HG02588 (cell line): ENCODE data around the gene OR8B8.
"Not testable (repeated sequence)": the region's sequence is repeated elsewhere in the genome, so short reads cannot be mapped to it uniquely, and the experiment has no call there.

Experiments used
- ATAC-seq: cut with Tn5 transposase; IDR thresholded peaks from one replicate; pipeline ENCODE4 v1.9.1; 2021; ENCODE audit warnings: mild to moderate bottlenecking, moderate library complexity; ENCODE audit not compliant: unreplicated experiment

Gene OR8B8, protein sequence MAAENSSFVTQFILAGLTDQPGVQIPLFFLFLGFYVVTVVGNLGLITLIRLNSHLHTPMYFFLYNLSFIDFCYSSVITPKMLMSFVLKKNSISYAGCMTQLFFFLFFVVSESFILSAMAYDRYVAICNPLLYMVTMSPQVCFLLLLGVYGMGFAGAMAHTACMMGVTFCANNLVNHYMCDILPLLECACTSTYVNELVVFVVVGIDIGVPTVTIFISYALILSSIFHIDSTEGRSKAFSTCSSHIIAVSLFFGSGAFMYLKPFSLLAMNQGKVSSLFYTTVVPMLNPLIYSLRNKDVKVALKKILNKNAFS

DNA sequence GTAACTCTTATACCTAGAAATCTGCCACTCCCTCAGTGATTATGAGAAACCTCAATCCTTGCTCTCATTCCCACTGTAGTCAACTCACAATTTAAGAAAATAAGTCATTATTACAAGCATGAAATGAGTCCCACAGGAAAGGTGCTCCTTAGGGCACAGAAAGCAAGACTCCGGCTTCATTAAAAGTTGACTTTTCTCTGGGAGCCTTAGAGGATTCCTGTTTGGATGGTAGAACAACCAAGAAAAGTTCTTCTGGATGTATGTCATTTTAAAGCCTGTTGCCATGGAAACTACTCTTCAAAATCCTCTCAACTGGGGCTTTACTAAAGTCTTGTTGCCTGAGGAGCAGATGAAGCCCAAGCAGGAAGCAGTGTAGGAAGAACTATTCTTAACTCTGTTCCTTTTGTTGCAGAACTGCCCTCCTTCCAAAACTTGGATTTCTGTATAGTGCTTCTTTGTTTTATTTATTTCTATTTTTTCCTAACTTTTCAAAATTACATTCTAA lies at the start of gene OR8B8:
Gene OR8B8, minus strand, starts transcription at position 51 of the 505 bp plus-strand sequence. CDS start 4,611 bp downstream, outside the sequence.
- ATAC-seq, result no peak

DNA sequence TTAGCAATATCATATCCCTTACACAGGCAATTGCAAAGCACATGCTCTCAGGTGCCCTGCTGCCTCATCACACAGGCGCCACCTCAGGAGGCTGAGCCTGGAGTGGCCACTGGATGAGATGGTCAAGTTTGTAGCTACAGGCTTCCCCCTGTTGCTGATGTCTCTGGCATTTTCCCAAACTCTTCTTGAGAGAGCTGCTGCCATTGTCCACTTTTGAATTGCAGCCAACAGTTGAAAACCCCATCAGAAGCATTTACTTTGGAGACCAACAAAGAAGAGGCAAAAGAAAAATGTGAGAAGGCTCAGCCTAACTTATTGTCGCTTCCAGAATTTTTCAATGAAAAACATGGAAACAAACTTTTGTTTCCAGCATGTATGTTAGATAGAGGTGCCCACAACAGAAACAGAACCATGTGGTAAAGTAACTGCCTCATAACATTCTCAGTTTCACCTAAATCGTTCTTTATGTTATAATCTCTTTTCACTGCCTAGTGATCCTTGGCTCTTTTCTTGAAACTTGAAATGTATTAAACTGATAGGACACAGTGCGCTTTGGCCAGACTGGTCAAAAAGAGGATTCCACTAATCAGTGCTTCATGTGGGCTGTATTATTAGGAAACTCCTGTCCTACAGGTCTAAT lies 47.6 kb upstream of the OR8B8 start:
- ATAC-seq, result no peak

DNA sequence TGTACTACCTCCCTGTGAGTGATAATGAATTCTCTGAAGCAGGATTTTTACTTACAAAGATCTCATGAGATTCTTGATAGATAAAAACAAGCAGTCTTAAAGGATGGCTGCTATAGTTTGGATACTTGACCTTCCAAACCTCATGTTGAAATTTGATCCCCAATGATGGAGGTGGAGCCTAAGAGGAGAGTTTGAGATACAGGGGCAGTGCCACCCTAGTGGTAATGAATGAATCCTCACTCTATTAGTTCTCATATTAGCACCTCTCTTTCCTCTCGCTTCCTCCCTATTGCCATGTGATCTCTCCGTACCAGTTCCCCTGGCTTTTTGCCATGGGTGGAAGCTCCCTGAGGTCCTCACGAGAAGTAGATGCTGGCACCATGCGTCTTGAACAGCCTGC lies 37.9 kb upstream of the OR8B8 start:
- no peak for ATAC-seq

DNA sequence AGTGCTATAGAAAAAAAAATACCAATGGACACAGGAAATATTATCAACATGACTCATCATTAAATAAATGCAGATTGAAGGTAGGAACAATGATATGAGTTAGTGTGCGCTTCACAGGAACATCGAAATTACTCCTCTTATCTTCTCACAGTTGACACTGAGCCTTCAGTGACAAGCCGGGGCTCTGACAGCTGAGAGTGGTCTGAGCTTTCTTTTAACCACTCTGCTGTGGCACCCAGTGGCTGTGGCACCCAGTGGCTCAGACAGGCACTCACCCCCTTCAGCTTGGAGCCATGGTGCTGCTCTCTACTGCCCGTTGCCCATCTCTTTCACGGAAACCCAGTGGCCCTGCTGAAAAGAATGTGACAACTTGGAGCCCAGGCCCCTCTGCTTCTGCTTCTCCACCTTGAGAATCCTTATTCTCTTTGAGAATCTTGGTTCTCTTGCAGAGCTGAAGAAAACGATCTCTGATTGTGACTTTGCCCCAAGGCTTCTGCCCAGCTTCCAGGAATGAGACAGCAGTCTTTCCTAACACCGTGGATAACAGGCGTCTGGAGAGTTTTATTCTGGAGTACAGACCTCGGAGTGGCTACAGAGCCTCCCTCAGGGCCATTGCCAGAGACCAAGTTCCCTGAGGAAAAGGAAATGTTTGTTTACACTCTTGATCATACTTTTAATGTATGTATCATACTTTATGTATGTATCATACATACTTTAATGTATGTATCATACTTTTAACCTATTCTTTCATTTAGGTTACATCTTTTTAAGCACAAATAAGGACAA lies 37.1 kb upstream of the OR8B8 start:
- ATAC-seq, result no peak

GRCh38 chr11:124481365-124482323 lies 36.1 kb upstream of the OR8B8 start:
- no peak for ATAC-seq

GRCh38 chr11:124479561-124479960 lies 34.1 kb upstream of the OR8B8 start:
- ATAC-seq, result no peak

GRCh38 chr11:124475265-124475664 lies 29.8 kb upstream of the OR8B8 start:
- no peak for ATAC-seq

- ATAC-seq, result no peak
Measured at GRCh38 chr11:124474779-124475178, 29.3 kb upstream of the OR8B8 start.

- ATAC-seq, result no peak
Measured at GRCh38 chr11:124474079-124474478, 28.6 kb upstream of the OR8B8 start.

DNA sequence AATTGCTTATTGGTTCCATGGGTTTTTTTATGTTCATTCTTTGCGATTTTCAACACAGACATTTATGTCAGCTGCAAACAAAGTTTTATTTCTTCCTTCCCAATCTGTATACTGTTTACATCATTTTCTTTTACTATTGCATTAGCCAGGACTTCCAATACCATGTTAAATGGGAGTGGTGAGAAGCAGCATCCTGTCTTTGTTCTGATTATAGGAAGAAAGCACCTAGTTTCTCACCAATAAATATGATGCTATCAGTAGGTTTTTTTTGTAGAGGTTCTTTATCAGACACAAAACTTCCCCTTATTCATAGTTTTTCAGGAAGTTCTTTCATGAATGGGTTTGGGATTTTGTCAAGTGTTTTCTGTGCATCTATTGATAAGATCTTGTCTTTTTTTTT lies 28.0 kb upstream of the OR8B8 start:
- ATAC-seq, result no peak

GRCh38 chr11:124470561-124471227 lies 25.2 kb upstream of the OR8B8 start:
- no peak for ATAC-seq

- ATAC-seq, result no peak
Measured at GRCh38 chr11:124467381-124467927, 22.0 kb upstream of the OR8B8 start.

DNA sequence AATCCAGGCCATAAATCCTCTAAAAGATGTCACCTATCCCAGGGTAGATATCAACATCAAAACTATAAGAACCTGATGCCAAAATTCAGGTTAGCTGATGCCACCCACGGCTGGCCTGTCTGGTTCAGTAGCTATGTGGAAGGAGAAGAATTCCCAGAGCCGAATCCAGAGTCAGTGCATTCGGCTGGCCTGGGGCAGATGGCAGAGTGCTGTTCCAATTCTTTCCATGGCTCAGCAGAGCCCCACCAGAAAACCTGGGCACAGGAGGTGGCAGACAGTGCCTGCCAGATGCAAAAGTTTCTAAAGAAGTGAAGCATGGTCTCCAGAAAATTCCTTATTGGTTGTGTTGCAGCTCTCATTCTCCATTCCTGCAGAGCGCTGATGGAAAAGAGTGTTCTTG lies 19.9 kb upstream of the OR8B8 start:
- no peak for ATAC-seq

DNA sequence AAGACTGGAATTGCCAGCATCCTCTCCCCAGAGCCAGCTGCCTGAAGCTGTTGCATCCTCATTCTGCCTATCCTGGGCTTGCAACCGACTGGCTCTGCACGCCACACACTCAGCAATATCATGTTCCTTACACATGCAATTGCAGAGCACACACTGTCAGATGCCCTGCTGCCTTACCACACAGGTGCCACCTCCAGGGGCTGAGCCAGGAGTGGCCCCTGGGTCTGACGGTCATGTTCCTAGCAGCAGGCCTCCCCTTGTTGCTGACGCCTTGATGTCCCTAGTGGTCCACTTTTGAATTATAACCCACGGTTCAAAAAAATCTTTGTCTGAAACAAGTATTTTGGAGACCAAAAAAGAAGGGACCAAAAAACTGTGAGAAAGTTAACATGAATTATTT lies 18.5 kb upstream of the OR8B8 start:
- no peak for ATAC-seq

DNA sequence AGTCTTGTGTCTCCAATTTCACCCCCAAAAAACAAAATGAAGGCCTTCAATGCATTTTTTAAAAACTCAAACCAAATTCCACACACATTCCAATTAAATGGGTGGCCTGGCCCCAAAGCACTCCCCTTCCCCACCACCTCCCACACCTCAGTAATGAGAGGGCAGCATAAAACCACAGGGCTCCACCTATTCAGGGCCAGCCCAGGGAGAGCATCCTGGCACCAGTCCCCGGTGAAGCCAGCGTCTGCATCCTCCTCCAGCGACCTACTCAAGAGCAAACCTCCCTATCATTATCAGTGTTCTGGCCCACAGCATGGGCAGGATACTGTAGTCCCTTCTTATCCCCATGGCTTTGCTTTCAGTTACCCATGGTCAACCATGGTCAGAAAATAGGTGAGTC lies 17.8 kb upstream of the OR8B8 start:
- ATAC-seq, result no peak

DNA sequence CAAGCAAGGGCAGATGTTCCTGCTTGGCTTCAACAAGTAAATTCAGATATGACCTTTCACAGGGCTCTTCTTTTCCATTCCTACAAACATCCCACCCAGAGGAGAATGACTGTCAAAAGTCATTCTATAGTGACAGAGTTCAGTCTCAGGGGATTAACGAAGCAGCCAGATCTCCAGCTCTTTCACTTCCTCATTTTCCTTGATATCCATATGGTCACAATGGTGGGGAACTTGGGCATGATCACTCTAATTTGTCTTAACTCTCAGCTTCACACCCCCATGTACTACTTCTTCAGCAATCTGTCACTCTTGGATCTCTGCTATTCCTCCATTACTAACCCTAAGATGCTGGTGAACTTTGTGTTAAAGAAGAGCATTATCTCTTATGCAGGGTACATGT lies 15.0 kb upstream of the OR8B8 start:
- ATAC-seq, result no peak

DNA sequence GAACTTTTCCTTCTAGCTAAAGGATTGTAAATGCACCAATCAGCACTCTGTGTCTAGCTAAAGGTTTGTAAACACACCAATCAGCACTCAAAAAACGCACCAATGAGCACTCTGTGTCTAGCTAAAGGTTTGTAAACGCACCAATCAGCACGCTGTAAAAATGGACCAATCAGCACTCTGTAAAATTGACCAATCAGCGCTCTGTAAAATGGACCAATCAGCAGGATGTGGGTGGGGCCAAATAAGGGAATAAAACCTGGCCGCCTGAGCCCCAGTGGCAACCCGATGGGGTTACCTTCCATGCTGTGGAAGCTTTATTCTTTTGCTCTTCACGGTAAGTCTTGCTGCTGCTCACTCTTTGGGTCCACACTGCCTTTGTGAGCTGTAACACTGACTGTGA lies 13.9 kb upstream of the OR8B8 start:
- not testable (repeated sequence) for ATAC-seq

DNA sequence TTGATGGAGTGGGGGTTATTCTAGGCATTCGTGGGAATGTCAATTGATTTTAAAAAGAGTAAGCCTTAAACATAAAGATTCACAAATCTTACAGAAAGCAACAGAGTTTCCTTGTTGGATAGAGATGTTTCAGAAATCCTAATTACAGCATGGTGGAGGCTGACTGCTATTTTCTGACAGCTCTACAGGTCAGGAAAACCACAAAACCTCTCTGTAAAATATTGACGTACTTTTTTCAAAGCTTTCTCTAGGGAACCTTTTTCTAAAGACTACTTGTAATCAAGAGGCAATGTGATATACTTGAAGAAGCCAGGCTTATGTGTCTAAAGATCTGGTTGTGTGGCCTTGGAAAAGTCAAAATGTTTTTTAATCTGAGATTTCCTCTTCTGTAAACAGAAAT lies 9.1 kb upstream of the OR8B8 start:
- no peak for ATAC-seq

GRCh38 chr11:124446916-124447315 lies 1.4 kb upstream of the OR8B8 start:
- ATAC-seq, result no peak

DNA sequence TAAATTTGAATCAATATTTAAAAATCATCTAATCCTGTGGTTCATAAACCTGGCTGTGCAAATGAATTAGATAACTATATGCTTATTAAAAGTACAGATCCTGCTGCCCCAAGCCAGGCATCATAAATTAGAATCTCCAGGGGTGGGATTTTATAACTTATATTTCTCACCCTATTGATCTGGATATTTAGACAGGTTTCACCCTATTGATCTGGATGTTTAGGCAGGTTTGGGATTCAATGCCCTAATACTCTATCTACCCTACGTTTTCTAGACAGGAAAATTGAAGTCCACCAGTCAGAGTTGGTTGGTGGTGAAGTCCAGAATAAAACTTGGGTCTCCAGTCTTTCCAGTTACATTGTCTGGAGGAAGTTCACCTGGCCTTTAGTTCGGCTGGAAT lies 2.6 kb downstream of the OR8B8 start:
- no peak for ATAC-seq
